GM12872 (cell line): ENCODE measurements around the gene OR10A4.

ENCODE experiments used
- TF ChIP-seq, protein P1 (sequence below): IDR thresholded peaks from 3 replicates; pipeline ENCODE4 v1.5.1; 2011; ENCODE audit warnings: low read depth, mild to moderate bottlenecking, low read length, moderate library complexity; ENCODE audit not compliant: insufficient read depth

The OR10A4 gene

DNA sequence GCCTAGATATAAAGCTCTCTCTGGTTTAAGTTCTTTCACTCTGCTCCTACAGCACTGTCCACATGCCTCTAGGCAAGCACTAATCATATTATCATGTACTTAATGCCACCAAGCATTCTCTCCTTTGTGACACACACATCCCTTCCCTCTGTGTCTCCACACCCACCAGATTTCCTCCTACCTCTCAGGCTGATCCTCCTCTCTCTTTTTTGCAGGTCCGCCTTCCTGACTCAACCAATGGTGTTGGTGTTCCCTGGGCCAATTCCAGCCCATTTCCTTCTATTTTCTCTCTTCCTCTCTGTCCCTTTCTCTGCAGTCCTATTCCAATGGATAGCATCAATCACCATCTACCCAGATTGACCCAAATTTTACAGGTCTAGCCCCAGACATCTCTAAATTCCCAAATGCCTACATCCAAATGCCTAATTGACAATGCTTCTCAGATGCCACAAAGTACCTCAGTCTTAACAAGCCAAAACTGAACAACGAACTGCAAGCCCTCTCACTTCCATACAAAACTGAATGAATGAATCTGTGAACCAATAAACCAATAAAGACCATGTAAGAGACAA lies 49.3 kb downstream of the OR10A4 start:
- TF ChIP-seq, protein P1, sequence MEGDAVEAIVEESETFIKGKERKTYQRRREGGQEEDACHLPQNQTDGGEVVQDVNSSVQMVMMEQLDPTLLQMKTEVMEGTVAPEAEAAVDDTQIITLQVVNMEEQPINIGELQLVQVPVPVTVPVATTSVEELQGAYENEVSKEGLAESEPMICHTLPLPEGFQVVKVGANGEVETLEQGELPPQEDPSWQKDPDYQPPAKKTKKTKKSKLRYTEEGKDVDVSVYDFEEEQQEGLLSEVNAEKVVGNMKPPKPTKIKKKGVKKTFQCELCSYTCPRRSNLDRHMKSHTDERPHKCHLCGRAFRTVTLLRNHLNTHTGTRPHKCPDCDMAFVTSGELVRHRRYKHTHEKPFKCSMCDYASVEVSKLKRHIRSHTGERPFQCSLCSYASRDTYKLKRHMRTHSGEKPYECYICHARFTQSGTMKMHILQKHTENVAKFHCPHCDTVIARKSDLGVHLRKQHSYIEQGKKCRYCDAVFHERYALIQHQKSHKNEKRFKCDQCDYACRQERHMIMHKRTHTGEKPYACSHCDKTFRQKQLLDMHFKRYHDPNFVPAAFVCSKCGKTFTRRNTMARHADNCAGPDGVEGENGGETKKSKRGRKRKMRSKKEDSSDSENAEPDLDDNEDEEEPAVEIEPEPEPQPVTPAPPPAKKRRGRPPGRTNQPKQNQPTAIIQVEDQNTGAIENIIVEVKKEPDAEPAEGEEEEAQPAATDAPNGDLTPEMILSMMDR, result no peak

DNA sequence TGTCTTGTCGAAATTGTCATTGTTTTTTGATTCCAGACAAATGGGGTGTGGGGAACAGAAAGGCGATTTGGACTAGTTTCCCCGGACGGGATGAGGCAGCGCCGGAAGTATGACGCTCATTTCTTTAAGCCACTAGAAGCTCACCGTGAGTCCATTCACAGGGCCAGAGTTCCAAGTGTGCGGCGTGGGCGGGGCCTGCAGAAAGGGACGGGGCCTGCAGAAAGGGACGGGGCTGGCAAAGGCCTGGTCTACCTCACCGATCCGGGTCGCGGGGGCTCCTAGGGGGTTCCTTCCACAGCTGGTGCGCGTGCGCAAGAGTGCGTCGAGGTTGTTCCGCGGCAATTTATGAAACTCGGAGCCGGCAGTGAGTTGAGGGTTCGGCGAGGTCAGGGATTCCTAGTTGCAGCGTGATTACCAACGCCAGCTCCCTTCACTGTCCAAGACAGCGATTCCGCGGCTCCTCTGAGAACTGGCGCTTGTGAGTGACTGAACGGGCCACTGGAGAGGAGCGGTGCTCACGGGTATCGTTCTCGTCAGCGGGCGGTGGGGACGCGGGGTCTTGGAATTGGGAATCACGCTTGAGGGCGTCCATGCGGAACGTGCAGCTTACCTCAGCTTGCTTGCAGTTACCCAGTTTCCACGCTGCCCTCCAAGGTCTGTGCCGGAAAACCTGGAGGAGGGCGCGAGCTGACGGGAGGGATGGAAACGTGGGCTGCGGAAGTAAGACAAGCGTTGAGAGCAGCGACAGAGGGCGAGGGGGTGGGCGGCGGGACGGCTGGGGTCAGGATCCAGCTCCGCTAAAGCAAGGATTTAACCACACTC lies 50.0 kb downstream of the OR10A4 start, which contains the start of gene ZNF215:
ZNF215 (plus strand) TSS at position 219 of the 822 bp plus-strand sequence. CDS start 5,847 bp downstream, outside the sequence.
- TF ChIP-seq, protein P1, result no peak

DNA sequence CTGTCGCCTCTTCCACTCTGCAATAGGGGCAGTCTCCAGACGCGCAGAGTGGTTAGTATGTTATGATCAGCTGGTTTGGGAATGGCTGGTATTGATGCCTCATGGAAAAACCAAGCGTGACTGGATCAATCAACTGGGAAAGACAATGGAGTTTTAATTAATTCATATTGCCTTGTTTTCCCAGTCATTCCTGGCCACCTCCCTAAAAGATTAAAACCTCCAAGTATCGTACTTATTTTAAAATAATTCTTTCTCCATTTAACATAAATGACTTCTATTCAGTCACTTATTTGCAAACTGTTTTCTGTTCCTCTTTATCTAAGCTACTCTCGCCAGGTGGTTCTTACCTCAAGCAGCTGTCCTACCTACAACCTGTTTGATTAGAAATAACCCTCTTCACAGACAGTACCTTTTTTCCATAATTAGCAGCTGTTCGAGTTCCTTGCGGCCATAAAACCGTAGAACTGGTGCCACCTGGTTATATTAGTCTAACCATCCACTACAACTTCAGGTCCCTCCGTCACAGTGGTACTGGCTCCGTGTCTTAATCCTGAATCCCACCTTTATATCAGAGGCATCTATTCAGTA lies 50.7 kb downstream of the OR10A4 start:
- TF ChIP-seq, protein P1, result no peak
